Amygdala (tissue), 56 donors: ENCODE measurements around the gene ADARB2.
A peak's percentile ranks its signal among the peaks of the same experiment; 100 is the strongest.

ENCODE experiments used
- DNase-seq, 56 donors: peaks; one replicate each; lab custom pipeline; 2025; lab: John Stamatoyannopoulos, UW

Gene ADARB2

GRCh38 chr10:1535301-1535965, 201.9 kb downstream of the ADARB2 start:
- no peak for DNase-seq

GRCh38 chr10:1534820-1535219, 202.5 kb downstream of the ADARB2 start:
- DNase-seq = no peak

GRCh38 chr10:1532636-1533035, 204.7 kb downstream of the ADARB2 start:
- no peak for DNase-seq

DNA sequence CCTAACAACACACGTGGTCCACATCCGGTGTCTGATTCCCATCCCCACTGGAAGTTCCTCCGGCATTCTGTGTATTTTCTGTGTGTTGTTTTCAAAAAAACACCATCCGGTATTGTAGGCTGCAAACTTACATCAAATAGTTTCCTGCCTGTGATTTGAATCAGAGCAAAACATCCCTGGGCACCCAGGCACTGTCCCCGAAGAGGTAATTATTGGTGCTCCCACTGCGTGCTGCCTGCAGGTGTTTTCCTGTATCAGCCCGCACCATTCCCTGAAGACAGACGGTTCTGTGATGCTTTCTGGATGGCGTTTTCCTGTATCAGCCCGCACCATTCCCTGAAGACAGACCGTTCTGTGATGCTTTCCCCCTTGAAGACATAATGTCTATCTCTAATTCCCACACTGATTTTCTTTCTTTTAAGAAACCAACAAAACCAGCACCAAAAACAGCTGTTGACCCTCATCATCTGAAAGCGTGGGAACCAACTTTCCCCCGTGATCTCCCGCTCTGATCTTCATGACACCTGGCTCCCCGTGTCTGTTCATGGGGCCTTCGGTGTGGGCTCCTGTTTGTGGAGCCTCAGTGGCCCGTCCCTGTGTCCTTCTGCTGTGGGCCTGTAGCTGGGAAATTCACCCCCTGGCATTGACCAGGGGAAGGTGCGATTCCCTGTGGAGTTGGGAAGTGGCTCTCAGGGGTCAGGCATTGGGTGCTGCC, 205.3 kb downstream of the ADARB2 start:
- no peak for DNase-seq

DNA sequence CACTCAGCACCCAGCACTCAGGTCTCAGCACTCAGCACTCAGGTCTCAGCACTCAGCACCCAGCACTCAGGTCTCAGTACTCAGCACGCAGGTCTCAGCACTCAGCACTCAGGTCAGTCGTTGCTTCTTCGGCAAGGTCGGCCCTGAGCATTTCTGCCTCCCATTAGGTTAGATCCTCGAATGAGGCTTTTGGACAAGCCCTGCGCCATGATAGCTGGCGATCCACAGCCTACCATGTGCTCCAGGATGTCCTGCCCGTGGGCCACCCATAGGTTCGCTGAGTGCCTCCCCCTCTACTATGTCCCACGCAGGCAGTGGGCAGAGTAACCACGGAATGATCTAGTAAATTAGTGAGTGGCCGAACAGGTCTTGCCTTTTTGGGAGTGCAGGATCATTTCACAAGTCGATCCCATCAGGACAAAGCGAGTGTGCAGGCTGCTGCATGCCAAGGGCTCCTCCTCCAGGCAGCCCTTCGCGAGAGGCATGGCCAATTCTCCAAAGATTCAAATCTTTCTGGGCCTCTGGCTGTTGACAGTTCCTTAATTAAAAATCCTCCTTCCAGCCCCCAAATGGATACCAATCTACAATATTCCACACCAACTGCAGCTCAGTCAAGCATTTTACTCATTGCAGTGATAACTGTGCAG, 206.3 kb downstream of the ADARB2 start:
- no peak for DNase-seq

GRCh38 chr10:1529806-1530413, 207.4 kb downstream of the ADARB2 start:
- no peak for DNase-seq

DNA sequence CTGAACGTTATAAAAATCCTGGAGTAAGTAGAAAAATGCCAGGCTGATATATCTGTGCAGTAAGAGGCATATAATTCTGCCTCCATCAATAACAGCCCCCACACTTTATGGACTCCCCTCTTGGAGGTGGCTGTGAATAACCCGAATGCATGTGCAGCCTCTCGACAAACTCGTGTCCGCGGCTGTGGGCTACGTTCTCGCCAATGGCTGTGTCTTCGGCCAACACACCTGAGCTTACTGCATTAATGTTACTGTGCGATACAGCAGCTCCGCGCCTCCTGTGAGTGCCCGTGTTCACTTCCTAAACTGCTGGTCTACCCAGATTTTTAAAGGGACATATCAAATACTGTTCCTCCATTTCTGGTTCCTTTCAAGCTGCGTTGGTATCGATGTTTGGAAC, 209.4 kb downstream of the ADARB2 start:
- DNase-seq = no peak

GRCh38 chr10:1526436-1527055, 210.8 kb downstream of the ADARB2 start:
- DNase-seq = peak in 1 of 56 donors; percentile 8

GRCh38 chr10:1525354-1526162, 211.8 kb downstream of the ADARB2 start:
- no peak for DNase-seq

GRCh38 chr10:1524540-1524939, 212.8 kb downstream of the ADARB2 start:
- DNase-seq = no peak

- no peak for DNase-seq
These were observed 214.1 kb downstream of the ADARB2 start for GRCh38 chr10:1523221-1523620.

DNA sequence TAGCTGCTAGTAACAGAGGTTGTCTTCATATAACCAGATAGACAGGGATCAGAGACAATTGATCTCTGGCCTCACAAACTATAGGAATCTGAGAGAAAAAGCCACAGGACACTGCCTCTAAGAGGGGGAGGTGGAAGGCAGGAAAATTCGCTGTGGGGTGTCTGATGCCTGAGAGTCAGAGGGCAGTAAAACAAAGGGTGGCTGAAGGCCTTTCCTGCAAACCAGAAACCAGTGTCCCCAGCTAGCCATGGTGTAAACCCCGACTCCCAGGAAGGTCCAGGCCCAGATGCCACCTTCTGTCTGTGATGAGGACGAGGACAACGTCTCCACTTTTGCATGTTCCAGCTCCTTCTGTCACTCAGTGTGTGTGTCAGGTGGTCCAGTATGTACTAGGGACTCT, 215.1 kb downstream of the ADARB2 start:
- DNase-seq = no peak

DNA sequence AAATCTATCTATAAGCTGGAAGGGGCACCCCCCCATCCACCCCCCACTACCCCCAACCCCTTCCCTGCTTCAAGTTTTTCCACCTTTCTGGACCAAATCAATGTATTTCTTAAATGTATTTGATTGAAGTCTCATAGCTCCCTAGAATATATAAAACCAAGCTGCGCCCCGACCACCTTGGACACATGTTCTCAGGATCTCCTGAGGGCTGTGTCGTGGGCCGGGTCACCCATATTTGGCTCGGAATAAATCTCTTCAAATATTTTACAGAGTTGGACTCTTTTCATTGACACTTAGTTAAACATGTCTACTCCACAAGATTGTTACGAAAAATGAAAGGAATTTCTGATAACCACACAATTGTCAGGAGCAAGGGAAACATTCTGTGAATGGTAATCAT, 215.6 kb downstream of the ADARB2 start:
- DNase-seq = no peak

- no peak for DNase-seq
These were observed 216.3 kb downstream of the ADARB2 start for GRCh38 chr10:1520909-1521565.

DNA sequence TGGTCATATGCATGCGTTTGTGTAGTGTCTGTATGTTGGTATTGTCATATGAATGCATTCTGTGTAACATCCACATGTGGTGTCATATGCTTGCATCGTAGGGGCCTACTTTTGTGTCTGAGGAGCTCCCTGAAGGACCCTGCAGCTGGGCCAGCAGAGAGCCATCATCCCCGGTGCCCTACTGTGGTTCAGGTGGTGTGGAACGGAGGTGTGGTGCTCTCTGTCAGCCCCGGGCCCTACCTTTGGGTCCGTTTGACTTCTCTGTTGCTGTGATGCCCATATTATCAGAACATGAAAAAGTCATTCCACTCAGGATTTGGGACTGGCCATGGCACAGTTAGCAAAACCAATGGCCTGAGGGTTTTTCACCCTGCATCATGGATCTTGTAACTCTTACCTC, 217.9 kb downstream of the ADARB2 start:
- no peak for DNase-seq

GRCh38 chr10:1517684-1518083, 219.6 kb downstream of the ADARB2 start:
- DNase-seq = no peak

DNA sequence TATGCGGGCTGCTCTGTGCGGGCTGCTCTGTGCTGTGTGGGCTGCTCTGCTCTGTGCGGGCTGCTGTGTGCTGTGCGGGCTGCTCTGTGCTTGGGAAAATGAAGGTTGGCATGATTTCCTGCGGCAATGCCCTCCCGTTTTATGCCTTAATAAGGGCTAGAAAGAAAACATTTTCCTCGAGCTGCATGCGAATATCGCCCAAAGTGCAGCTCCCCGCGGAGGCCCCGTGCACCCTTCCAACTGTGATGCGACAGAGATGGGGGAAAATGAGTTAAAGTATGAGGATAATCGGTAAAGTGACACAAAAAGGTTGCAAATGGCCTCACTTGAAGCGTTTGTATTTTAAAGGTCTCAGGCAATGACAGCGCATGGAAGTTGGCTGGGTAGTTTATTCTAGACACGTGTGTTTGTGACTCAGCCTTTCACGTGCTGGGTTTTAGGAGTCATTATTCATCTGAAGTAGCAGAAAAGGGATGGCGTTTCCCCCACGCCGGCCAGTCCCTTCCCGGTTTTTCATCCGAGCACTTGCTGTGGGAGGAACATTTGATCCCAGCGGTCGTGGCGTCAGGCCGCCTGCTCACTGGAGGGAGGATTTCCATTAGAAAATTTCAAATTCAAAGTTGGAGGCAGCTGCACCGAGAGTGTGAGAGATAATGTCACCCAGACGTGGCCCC, 220.7 kb downstream of the ADARB2 start:
- no peak for DNase-seq

- no peak for DNase-seq
These were observed 221.4 kb downstream of the ADARB2 start for GRCh38 chr10:1515780-1516491.
